CD4-positive, alpha-beta T cell treated with Interleukin-6 at 100 ng/mL for 8 hours (primary cell): ENCODE data around the gene FLNC.

Experiments
- DNase-seq: peaks from one replicate; pipeline ENCODE4 v3.0.0-alpha.2; 2020; ENCODE audit warnings: mixed read lengths, low spot score

The FLNC gene

DNA sequence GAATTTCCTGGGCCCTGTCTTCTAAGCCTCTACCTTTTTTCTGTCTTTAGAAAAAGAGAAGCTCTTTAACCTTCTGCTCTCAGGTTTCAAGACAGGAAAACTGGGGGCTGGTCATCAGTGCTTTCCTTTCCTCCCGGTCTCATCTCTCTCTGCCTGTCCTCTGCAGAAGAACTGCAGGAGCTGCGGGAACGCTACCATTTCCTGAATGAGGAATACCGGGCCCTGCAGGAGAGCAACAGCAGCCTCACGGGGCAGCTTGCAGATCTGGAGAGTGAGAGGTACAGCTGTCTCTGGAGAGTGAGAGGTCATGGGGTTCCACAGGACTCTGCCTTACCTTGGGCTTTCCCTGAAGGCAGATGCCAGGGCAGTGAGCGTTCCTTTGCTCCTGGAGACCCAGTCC, 25.7 kb upstream of the FLNC start:
- DNase-seq, result no peak

DNA sequence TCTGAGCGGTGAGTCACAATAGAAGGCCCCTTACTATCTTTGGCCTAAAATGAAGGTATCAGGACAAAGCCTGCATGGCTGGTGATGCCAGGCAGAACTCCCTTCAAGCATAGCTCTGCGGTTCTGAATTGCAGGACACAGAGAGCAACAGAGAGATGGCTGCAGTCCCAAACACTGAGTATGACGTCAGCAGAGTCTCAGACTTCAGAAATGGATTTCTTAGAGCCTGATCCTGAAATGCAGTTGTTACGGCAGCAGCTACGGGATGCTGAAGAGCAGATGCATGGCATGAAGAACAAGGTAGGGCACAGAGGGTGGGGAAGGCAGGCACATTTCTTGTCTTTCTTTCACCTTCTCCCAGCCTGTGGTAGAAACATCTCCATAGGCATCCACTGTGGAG, 25.0 kb upstream of the FLNC start:
- DNase-seq, result no peak

DNA sequence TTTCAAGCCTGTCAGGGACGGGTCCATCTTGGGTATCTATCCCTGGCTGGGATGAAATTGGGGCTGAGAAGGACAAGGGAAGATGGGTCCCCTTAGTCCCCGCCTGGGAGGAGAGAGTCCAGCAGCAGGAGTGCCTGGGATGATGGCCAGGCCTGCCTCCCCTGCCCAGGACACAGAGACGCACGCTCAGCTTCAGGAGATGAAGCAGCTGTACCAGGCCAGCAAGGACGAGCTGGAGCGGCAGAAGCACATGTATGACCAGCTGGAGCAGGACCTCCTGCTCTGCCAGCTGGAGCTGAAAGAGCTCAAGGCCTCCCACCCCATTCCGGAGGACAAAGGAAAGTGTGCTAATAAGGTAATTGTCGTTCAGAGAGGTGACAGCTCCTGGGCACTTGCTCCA, 23.0 kb upstream of the FLNC start:
- no peak for DNase-seq

DNA sequence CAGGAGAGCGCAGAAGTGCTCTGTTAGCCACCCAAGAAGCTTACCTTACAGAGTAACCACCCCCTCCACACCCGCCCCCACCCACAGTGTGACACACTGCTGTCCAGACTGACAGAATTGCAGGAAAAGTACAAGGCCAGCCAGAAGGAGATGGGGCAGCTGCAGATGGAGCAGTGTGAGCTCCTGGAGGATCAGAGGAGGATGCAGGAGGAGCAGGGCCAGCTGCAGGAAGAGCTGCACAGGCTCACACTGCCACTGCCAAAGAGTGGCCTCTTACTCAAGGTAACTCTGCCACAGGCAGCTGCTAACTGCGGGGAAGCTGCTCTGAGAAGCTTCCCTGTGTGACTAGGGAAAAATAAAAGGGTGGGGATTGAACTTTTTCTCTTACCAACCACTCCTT, 20.8 kb upstream of the FLNC start:
- no peak for DNase-seq

DNA sequence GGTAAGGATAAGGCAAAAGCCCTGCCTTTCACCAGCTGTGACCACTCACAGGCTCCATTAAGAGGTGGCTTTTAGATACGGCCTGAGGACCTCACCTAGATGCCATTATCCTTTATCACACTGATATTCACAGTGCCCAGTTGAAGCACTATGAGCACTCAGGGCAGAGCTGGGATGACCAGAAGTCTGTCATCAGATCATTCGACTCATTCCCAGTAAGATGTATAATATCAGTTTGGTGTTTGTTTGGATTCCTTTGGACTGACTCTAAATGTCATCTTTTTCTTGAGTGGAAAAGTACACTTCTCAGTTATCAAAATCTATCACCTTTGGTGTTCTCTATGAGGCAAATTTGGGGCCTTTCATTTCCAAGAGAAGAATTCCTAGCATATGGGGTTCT, 19.7 kb upstream of the FLNC start:
- DNase-seq, result no peak

DNA sequence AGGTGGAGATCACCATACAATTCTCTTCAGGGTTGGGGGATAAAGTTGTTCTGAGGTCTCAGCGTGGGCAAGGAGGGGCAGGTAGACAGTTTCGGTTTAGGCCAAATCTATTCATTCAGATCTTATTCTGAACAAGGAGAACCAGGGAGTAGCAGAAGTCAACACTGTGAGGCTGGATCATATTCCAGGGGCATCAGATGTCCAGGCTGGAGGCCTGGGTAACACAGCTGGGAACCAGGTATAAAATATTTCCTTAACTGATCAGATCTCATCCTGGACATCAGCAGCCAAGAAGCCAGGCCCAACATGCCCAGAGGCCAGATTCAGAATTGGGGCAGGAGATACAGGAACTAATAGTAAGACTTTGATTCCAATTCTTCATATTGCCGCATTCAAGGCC, 19.2 kb upstream of the FLNC start:
- no peak for DNase-seq

DNA sequence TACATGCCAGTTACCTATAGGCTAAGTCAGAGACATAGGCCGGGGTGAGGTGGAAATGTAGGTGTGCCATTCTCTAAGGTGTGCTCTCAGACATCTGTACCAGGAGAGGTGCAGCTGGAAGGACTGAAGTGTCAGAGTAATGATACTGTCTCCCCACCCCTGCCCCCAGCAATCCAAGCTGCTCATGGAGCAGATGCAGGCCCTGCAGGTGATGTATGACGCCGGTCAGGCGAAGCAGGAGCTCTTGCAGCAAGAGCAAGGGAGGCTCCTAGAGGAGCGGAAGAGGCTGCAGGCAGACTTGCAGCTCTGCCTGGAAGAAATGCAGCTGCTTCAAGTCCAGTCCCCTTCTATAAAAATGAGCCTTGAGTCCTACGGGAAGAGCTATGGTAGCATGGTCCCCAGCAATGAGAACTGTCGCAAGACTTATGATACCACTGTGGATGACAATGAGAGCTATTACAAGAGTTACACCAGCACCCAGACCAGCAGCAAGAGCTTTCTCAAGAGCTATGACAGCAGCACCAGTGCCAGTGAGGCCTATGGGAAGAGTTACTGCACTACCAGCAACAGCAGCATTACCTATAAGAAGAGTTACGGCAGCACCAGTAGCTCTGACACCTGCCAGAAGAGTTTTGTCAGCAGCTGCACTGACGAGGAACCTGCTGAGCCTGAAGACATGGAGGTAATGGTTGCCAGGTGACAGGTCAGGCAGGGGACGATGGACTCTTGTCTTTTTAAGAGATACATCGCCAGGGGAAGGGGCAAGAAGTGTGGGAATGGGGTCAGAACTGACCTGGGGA, 18.4 kb upstream of the FLNC start:
- no peak for DNase-seq

DNA sequence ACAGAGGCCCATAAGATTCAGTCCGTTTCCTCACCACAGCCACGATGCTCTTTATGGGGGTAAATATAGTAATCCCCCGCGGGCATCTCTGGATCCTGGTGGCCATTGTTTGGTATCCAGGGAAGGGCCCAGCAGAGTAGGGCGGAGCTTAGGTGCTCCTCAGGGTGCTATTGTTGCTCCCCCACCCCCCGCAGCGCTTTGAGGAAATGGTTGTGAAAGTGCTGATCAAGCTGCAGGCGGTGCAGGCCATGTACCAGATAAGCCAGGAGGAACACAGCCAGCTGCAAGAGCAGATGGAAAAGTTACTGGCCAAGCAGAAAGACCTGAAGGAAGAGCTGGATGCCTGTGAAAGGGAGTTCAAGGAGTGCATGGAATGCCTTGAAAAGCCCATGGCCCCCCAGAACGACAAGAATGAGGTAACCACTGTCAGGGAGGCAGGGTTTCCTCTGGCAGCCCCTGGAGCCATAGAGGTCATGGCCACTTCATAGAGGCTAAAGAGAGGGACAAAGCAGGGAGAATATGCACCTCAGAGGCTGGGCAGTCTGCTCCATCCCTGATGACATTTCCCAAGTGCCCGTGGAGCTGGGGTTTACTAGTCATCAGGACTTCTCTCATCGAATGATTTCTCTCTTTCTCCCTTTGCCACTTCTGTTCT, 17.6 kb upstream of the FLNC start:
- no peak for DNase-seq

DNA sequence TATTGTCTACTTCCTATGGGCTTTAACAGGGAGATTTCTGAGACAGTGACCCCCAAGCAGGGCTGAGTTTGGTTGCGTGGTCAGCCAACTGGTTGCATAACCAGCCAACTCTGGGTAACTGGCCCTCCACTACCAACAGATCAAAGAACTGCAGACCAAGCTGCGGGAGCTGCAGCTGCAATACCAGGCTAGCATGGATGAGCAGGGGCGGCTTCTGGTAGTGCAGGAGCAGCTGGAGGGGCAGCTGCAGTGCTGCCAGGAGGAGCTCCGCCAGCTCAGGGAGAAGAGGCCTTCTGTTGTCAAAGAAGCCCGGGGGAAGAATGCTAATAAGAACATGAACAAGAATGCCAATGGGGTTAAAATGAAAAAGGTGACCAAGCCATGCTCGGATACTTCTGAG, 15.7 kb upstream of the FLNC start:
- no peak for DNase-seq

DNA sequence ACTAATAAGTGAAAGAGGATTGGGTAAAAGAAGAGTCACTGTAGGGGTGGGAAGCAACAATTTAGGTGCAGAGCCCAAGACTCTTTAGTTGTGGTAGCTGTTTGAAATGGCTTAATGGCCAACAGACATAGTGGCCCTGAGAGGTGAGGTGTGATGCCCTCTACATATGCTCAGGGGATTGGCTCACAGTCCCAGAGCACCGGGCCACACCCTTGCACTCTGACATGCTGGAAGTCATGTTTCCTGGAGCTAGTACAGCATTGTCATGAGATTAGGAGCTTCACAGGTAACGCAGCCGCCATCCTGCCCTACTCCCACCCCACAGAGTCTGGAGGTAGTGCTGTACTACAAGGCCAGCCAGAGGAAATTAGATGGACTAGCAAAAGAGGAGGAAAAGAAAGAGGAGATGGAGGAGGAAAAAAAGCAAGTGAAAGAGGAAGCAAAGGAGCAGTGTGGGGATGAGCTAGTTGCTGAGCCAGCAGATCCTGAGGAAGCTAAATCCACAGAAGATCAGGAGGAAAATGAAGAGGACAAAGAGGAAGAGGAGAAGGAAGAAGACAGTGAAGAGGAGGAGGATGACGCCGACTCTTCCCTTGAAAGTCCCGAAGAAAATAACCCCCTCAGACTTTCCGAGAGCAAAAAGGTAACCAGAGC, 14.8 kb upstream of the FLNC start:
- no peak for DNase-seq

DNA sequence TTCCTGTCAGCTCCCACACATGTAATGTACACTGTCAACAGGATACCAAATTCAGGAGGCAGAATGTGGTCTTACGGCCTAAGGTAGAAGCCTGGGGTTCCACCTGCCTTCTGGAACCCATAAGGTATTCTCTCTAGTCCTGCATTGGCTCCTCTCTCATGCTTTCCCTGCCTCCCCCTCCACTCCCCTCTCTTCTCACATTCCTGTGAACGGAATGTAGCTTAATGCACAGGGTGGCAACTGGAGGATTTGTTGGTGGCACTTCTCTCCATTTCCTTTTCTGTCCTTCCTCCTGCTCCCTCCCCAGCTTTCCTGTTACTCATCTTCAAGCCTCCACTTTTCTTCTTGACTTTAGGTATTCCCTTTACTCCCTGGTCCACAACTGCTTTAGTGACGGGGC, 11.5 kb upstream of the FLNC start:
- DNase-seq, result no peak

DNA sequence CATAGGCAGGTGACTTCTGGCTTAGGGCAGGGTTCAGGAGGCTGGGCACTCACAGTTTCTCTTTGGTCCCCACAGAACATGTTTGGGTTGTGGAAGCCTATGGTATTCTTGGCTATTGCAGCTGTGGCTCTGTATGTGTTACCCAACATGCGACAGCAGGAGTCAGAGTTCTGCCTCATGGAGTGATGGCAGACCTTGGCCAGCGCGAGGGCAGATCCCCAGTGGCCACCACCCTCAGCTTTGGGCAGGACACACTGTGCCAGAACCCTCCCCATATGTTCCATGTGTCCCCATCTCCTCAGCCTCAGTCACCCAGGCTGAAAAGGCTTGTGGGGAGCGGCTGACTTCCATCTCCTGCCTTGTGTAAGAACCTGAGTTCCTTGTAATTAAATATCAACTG, 8.5 kb upstream of the FLNC start:
- no peak for DNase-seq

DNA sequence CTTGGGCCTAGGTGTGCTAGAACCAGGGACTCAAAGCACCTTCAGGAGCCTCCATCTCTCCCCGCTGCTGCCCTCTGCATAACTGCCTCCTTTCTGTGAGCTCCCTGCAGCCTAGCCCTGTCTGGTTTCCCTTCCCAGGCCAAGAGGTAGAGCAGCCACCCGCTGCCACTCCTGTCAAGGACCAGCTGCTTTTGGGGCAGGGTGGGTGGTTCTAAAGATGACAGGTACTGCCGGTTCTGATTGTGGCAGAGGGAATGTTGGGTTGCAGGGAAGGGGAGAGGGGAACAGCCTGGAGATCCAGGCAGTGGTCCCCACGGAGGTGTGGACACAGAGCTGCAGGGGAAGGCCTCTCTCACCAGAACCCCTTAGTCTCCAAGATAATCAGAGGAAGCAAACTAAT, 3.7 kb upstream of the FLNC start:
- no peak for DNase-seq

DNA sequence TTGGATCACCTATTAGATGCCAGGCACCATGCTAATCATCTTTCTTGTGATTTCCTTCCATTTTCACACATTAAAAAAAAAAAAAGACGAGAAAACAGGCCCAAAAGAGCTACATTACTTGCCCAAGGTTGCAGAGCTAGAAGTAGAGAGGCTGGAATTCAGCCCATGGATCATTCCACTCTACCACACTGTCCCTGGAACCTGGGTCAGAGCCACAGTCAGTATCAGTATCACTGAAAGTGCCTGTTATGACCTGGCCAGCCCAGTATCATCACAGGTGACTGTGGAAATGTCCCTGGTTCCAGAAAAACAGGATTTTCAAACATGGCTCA, 3.3 kb upstream of the FLNC start:
- no peak for DNase-seq

DNA sequence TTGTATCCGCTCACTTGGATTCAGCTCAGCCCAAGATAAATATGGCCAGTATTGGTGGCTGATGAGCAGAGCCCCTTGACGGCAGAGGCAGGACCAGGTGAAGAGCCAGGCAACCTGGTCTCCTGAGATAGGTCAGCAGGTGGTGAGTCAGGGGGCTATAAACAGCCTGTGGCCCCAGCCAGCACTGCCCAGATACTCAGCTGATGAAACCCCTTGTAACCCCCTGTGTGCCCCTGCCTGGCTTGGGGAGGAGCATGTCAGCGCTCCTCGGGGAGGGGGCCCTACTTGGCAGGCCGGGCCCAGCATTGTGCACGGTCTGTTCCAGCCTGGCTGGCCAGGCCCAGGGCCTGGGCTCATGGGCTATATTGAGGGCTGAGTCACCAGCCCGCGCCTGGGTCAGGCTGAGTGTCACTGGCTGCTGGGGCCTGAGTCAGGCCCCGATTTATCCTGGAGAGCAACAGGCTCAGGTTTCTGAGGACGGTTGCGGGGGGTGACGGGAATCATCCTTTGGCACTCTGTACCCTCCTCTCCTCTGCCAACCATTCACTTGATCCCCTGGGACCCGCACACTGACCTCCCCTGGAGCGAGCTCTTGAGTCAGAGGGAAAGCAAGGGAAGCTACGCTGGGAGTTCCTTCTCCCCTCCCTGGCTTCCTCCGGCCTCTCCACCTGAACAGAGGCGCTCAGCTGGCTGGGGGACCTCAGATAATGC, 2.8 kb upstream of the FLNC start:
- no peak for DNase-seq

DNA sequence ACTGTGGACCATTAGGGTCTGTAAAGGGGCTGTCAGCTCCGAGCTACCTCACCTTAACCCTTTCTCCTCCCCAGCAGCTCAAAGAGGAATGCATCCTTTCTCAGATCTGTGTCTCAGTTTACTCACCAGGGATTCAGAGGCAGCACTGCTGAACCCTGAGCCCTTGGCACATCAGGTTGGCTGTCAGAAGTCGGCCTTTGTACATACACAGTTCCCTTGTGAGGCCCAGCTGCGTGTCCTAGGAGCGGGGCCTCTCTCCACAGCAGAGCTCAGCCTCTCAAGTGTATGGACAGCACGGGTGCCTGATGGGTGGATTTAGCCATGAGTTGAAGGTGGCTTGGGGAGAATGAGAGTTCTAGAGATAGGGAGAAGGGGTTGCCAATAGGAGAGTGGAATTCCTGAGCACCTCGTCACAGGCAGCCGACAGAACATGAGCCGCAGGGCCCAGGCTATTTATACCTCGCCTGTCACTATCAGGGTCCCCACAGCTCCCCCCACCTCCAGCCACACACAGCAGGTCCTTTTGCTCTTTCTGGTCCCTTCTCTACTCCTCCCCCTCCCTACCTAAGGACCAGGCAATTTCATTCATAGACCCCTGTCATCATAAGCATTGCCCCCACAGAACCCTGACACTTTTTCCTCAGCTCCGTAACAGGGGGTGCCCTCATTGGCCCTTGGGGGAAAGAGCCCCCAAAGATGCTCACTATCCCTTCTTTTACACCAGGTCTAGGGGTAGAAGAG, 2.1 kb upstream of the FLNC start:
- DNase-seq, result no peak

DNA sequence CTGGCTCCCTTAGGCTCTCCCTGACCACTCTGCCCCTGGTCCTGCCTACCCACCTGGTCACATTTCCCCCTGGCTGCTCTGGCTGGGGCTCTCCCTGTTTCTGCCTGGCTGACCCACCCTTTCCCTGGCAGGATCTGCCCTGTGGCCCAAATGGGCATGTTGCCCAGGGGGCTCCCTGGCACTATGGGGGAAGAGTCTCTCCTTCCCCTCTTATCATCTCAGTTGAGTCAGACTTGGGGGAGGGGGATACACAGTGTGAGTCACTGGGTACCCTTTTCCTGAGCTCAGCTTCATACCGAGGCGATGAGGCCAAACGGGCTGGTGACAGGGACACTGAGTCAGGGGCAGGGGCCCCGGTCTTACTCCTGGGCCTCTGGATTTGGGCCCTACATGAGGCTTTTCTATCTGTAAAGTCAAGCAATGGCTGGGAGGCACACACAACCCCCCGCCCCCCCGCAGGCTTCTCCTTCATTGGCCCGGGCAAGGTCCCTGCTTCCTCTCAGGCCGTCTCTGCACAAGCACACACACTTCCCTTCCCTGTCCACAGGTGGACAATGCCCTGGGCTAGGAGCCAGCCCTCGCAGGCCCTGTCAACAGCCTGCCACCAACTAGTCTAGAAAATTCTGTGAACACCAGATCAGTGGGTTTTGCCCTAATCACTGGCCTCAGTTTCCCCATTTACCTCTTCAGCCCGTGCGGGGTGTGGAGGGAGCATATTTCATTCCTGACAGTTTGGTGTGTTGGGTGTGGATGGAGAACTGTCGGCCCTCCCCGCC, 627 bp upstream of the FLNC start:
- DNase-seq, result no peak

DNA sequence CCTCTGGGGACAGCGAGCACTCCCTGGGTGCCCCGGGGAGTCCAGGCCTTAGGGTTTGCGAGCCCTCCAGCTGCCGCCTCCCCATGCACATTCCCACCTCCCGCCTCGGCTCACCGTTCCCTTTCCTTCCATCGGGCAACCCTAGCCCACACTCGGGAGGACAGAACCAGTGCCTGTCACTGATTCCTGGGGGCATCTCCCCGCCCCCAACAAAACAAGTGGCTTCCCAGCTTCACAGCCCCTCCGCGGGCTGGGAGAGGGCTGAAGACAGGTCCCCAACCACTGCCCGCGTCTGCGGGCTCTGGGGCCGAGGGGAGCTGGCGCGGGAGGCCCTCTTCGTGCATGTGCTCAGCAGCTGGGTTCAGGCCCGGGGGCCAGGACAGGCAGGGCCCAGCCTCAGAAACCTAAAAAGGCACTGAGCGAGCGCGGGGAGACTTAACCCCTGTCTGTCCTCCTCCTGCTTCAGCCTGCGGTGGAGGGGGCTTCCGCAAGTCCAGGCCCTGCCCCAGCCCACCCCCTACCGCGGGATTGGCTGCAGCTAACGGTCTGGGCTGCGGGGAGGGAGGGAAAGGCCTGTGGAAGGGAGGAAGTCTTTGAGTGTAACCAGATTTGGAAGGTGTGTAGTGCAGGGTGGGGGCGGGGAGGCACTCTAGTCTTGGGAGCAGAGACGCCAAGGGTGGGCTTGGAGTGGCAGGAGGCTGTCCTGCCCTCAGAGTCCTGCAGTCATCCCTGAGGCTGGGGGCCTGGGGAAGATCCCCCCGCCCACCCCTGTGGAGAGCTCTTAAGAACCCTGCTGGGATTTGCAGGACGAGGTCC, 1.2 kb downstream of the FLNC start:
- DNase-seq, result no peak

DNA sequence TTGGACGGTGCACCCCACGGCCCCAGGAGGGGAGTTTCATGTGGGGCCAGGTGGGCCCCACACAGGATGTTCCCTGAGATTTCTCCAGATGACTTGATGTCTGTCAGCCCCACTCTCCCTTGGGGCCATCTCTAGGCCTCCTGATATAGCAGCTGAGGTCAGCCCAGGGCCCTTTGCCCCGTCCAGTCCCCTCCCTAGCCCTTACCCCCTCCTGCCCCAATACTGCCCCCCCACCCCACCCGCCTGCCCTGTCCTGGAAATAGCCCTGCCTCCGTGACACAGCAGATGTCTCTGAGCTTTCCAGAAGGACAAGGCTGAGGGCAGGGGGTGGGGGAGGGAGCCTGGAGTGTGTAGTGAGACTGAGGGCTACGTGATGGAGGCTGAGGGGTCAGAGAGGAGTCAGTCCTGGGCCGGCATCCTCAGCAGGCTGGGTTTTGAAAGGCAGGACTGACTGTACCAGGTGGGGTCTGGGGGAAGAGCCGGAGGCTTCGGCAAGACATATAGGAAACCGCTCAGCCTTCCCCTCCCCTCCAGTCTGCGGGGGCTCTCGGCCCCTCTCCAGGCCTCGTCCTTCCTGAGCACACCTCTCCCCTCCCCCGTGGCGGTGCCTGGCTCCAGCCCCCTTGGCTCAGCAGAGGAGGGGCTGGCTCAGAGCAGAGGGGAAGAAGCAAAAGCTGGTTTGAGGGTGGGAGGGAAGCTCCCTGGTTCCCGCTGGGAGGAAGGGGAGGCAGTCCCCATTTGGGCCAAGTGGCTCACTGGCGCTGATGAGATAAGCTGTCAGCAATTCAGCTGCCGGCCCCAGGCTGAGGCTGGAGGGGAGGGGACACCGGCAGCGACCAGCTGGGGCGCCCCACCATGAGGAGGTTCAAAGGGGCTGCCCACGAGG, 2.0 kb downstream of the FLNC start:
- DNase-seq, result no peak

DNA sequence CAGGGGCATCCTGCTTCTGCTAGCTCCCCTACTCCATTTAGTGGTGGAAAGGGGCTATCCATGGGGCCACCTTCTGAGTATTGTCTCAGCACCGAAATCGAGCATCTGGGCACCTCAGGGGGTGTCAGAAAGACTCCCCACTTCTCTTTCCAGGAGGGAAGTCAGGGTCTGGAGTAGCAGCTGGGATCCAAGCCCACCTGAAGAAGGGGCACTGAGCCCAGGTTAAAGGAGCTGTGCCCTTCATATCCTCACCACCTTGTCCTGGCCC, 2.6 kb downstream of the FLNC start:
- no peak for DNase-seq
